ENCODE data around the gene PCSK2.

Gene PCSK2

GRCh38 chr20:17504066-17504897 is 277.4 kb downstream of the PCSK2 start:
- no peak for DNase-seq (ENCODE audit: low read depth in 2 of 3, low spot score in 2 of 3)

- DNase-seq (ENCODE audit: low read depth in 2 of 3, low spot score in 2 of 3), result peak in 2 of 3 experiments; percentile 27 to 43
Observed at GRCh38 chr20:17504898-17505635, 278.2 kb downstream of the PCSK2 start.

- peak in 2 of 3 experiments; percentile 31 to 51 for DNase-seq (ENCODE audit: low read depth in 2 of 3, low spot score in 2 of 3)
Observed at GRCh38 chr20:17505636-17506517, 279.0 kb downstream of the PCSK2 start.

DNA sequence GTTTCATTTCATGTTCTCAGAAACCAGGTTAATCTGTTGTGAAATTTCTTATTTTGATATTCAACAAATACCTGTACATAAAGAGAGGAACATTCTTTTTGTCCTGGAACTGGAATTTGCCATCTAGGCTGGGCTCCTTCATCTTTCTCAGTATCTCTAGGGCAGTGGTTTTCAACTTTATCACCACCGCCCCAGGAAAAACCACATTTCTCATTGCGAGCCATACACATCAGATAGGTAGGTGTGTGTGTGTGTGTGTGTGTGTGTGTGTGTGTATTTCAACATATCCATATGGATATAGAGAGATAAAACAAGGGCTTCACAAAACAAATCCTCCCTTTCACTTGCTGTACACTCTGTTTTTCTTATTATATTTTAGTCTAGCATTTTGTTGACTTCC is 280.2 kb downstream of the PCSK2 start:
- no peak for DNase-seq (ENCODE audit: low read depth in 2 of 3, low spot score in 2 of 3)

- no peak for DNase-seq (ENCODE audit: low read depth in 2 of 3, low spot score in 2 of 3)
Observed at GRCh38 chr20:17507531-17507930, 280.7 kb downstream of the PCSK2 start.

- DNase-seq (ENCODE audit: low read depth in 2 of 3, low spot score in 2 of 3), result no peak
Observed at GRCh38 chr20:17508756-17509155, 281.9 kb downstream of the PCSK2 start.

GRCh38 chr20:17510548-17510947 is 283.7 kb downstream of the PCSK2 start:
- no peak for DNase-seq (ENCODE audit: low read depth in 2 of 3, low spot score in 2 of 3)

DNA sequence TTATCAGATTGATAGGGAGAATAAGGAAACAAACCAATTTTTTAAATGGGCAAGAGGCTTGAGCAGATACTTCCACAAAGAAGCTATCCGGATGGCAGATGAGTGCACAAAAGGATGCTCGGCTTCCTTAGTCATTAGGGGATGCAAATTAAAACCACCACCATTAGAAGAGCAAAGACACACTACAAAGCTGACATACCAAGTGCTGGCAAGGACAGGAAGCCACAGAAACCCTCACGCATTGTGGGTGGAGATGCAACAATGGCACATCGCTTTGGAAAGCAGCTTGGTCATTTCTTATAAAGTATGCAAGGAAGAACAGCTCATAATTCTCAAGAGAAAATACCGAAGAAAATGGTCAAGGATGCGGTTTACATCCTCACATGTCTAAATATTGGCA is 284.6 kb downstream of the PCSK2 start:
- DNase-seq (ENCODE audit: low read depth in 2 of 3, low spot score in 2 of 3), result no peak

- DNase-seq (ENCODE audit: low read depth in 2 of 3, low spot score in 2 of 3), result no peak
Observed at GRCh38 chr20:17513939-17514338, 287.1 kb downstream of the PCSK2 start.

- no peak for DNase-seq (ENCODE audit: low read depth in 2 of 3, low spot score in 2 of 3)
Observed at GRCh38 chr20:17515053-17515452, 288.2 kb downstream of the PCSK2 start.

GRCh38 chr20:17518339-17519052 is 291.7 kb downstream of the PCSK2 start:
- no peak for DNase-seq (ENCODE audit: low read depth in 2 of 3, low spot score in 2 of 3)

DNA sequence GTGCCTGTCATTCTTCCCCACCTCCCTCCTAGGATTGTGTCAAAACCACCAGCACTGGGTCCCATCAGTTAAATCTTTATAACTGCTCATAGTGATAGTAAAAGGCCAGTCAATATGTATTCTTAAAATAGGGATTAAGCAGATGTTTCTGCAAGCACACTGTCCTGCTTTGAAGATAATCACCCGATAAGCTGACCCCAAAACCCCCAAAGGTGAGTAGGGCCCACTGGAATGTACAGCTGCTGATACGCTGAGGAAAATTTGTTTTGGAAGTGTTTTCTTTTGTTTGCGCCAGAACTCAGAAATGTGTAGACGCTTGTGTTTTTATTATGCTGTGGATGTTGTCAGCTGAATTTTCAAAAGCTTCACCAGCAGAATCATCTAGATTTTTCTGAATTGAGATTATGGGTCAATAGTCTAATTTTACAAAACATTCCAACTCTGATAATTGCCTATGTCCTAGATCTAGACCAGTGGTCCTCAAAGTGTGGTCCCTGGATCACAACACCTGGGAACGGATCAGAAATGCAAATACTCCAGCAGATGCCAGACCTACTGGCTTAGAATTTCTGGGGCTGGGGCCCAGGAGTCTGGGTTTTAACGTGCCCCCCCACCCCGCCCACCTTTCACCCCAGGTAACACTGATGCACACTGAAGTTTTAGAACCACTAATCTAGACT is 292.9 kb downstream of the PCSK2 start:
- DNase-seq (ENCODE audit: low read depth in 2 of 3, low spot score in 2 of 3), result no peak

DNA sequence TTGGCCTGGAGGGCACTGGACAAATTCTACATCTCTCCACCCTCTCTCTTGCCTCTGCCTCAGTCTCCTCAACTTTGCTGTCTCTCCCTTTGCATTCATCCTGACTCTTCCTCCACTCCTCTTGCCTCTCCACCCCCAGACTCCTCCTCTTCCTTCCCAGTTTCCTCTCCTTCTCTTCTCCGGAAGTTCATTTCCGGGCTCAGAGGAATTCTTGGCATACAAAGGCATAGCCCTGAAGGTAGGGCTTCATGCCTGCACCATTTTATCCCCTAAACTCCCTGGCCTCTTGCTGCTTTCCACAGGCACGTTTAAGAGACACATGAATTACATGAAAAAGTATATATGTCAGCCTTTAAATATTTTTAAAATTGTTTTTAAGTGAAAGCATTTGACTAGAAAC is 293.7 kb downstream of the PCSK2 start:
- DNase-seq (ENCODE audit: low read depth in 2 of 3, low spot score in 2 of 3), result no peak

DNA sequence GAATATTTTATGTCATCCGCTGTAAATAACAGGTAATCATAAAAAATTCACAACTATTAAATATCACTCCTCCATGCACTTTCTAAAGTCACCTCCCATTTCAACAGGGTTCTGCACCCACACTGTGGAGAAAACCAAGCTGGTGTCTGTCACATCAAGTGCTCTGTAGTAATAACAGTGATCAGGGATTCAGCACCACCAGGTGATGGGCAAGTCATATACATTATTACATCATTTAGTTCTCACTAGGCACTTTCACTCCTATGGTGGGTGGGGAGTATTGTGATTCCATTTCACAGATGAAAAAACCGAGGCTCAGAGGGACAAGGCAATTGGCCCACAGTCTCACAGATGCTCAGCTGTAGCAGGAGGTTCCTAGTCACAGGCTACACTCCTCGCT is 295.7 kb downstream of the PCSK2 start:
- DNase-seq (ENCODE audit: low read depth in 2 of 3, low spot score in 2 of 3), result no peak

DNA sequence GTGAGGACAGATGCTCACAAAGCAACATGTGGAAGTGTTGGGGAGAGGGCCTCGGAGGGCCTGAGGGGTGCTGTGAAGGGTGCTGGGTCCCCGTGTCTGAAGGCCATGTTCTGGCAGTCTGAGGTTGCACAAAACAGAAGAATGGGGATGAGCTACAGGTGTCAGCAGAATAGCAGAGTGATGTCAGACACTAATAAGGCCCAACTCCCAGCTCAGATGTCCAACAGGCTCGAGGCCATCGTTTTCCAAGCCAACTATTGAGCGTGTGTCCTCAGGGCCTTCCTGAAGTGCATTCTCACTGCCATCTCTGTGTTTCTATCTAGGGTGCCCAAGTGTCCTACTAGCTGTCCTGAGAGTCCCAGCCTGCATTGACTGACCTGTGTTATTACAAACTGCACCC is 296.5 kb downstream of the PCSK2 start:
- no peak for DNase-seq (ENCODE audit: low read depth in 2 of 3, low spot score in 2 of 3)

DNA sequence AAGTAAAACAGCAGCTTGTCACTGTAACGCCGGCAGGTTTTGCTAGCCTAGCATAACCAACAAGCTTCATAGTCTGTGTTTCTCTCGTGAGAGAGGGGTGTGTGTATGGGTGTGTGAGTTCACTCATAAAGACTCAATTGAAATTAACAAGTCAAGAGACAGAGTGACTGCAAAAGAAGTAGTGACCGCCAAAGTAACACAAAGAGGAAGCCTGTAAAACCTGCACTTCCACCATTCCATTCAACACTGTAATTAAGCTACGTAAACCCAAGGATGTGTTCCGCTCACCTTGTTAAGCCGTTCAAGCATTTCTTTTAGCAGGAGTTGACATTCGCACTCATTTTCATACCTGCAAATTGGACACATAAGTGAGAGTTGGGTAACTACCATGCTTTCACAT is 297.7 kb downstream of the PCSK2 start:
- DNase-seq (ENCODE audit: low read depth in 2 of 3, low spot score in 2 of 3), result no peak

- no peak for DNase-seq (ENCODE audit: low read depth in 2 of 3, low spot score in 2 of 3)
Observed at GRCh38 chr20:17525132-17525531, 298.3 kb downstream of the PCSK2 start.

DNA sequence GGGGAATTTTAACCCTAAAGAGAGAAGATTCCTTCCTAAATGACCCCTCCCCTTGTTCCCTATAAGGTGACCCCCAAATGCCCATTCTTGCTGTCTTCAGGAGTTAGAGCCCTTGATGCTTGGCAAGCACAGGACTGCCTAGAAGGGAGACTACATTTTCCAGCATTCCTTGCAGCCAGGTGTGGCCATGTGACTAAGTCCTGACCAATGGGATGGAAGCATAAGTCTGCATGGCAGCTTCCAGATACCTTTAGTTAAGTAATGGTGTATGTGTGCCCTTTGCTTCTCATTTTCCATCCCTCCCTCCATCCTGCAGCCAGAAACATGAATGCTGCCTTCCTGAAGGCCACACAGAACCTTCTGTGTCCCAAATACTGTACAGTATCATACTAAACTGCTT is 298.8 kb downstream of the PCSK2 start:
- DNase-seq (ENCODE audit: low read depth in 2 of 3, low spot score in 2 of 3), result no peak

GRCh38 chr20:17529586-17529985 is 302.7 kb downstream of the PCSK2 start:
- DNase-seq (ENCODE audit: low read depth in 2 of 3, low spot score in 2 of 3), result no peak

- DNase-seq (ENCODE audit: low read depth in 2 of 3, low spot score in 2 of 3), result no peak
Observed at GRCh38 chr20:17530153-17530552, 303.3 kb downstream of the PCSK2 start.
